ENCODE data around the gene KREMEN1.

- TF ChIP-seq, protein P1, sequence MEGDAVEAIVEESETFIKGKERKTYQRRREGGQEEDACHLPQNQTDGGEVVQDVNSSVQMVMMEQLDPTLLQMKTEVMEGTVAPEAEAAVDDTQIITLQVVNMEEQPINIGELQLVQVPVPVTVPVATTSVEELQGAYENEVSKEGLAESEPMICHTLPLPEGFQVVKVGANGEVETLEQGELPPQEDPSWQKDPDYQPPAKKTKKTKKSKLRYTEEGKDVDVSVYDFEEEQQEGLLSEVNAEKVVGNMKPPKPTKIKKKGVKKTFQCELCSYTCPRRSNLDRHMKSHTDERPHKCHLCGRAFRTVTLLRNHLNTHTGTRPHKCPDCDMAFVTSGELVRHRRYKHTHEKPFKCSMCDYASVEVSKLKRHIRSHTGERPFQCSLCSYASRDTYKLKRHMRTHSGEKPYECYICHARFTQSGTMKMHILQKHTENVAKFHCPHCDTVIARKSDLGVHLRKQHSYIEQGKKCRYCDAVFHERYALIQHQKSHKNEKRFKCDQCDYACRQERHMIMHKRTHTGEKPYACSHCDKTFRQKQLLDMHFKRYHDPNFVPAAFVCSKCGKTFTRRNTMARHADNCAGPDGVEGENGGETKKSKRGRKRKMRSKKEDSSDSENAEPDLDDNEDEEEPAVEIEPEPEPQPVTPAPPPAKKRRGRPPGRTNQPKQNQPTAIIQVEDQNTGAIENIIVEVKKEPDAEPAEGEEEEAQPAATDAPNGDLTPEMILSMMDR (IDR thresholded peaks at IDR 0.05) = no peak
- TF ChIP-seq EZH2 (IDR thresholded peaks at IDR 0.05) = no peak
These were observed 43.7 kb downstream of the KREMEN1 start for GRCh38 chr22:29116397-29117123.

Measured in neural progenitor cell (in vitro differentiated cells).